Osteoblast (primary cell): Measurements from ENCODE around the gene TGDS. TPM values are rescaled to one million over a fixed set of nuclear protein-coding genes. Genes with fewer than 3 reads are reported as not detected.

Experiments used
- DNase-seq: peaks from one replicate; pipeline ENCODE4 v3.0.0; 2011; ENCODE audit warnings: low spot score, mixed read lengths; ENCODE audit not compliant: insufficient read length; ENCODE audit errors: missing footprints
- H2AFZ ChIP-seq: 2 replicates; pipeline ENCODE4 v1.6.0; 2011; ENCODE audit warnings: mild to moderate bottlenecking, low read length
- H3K27ac ChIP-seq: 2 replicates; pipeline ENCODE4 v1.5.1; 2011; ENCODE audit warnings: mild to moderate bottlenecking, low read depth, low read length, moderate library complexity
- H3K27me3 ChIP-seq: 2 replicates; pipeline ENCODE4 v1.6.0; 2012; ENCODE audit warnings: mild to moderate bottlenecking, control low read depth, inconsistent platforms, low read length, moderate library complexity; ENCODE audit not compliant: insufficient read depth
- H3K36me3 ChIP-seq: 2 replicates; pipeline ENCODE4 v1.5.1; 2011; ENCODE audit warnings: mild to moderate bottlenecking, low read length, control low read depth, moderate library complexity; ENCODE audit not compliant: insufficient read depth
- H3K4me1 ChIP-seq: 2 replicates; pipeline ENCODE4 v1.5.1; 2011; ENCODE audit warnings: mild to moderate bottlenecking, low read length, control low read depth, moderate library complexity; ENCODE audit not compliant: insufficient read depth
- H3K4me2 ChIP-seq: 2 replicates; pipeline ENCODE4 v1.6.0; 2011; ENCODE audit warnings: mild to moderate bottlenecking, low read length; ENCODE audit not compliant: insufficient read depth
- H3K4me3 ChIP-seq: fragments of 200-600 bp; sonication (generic); 3 replicates; pipeline ENCODE4 v1.5.1; 2012; ENCODE audit warnings: mild to moderate bottlenecking, low read length, inconsistent platforms; ENCODE audit not compliant: insufficient read depth
- H3K79me2 ChIP-seq: 2 replicates; pipeline ENCODE4 v1.6.0; 2012; ENCODE audit warnings: mild to moderate bottlenecking, low read length, control low read depth, inconsistent platforms; ENCODE audit not compliant: insufficient read depth
- H3K9me3 ChIP-seq: 2 replicates; pipeline ENCODE4 v1.5.1; 2011; ENCODE audit warnings: low read depth, low read length, control low read depth
- H4K20me1 ChIP-seq: 2 replicates; pipeline ENCODE4 v1.6.0; 2012; ENCODE audit warnings: mild to moderate bottlenecking, low read length, control low read depth; ENCODE audit not compliant: insufficient read depth
- total RNA-seq: library from RNA; depleted of rRNA; stranded (reverse); fragments of >200 nt; gene quantifications from 2 replicates; pipeline ENCODE4 v1.2.3, GENCODE V29; 2012
- TF ChIP-seq, protein P1 (sequence below): IDR thresholded peaks from 2 replicates; pipeline ENCODE4 v1.5.1; 2011; ENCODE audit warnings: mild to moderate bottlenecking, low read depth, low read length, moderate library complexity; ENCODE audit errors: extremely low read depth

The TGDS gene
- total RNA-seq, 1 donor: 11.9 TPM

DNA sequence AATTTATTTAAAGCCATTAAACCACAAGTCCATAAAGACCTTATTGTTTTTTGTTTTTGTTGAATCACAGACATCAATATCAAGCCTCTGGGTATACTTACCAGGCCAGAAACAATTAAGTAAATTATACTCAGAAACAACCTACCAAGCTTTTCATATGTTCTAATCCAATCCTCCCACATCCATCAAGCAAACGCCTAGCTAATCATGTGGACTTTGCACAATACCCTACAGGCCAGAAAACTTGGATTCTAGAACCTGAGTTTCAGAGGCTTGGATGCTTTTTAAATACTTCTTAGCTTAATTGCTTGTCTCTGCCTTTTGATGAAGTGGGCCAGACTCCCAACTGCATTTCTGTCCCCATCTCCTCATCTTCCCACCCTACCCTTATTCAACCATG lies 39.9 kb downstream of the TGDS start:
- no peaks in the 10 kb centered on the region for H3K4me1 ChIP-seq
- H3K27ac ChIP-seq: no peak overlapping the region
- H3K4me3 ChIP-seq: no peak overlapping the region
- H3K36me3 ChIP-seq: no peaks in the 10 kb centered on the region
- H3K9me3 ChIP-seq: no peaks in the 10 kb centered on the region
- TF ChIP-seq, protein P1, sequence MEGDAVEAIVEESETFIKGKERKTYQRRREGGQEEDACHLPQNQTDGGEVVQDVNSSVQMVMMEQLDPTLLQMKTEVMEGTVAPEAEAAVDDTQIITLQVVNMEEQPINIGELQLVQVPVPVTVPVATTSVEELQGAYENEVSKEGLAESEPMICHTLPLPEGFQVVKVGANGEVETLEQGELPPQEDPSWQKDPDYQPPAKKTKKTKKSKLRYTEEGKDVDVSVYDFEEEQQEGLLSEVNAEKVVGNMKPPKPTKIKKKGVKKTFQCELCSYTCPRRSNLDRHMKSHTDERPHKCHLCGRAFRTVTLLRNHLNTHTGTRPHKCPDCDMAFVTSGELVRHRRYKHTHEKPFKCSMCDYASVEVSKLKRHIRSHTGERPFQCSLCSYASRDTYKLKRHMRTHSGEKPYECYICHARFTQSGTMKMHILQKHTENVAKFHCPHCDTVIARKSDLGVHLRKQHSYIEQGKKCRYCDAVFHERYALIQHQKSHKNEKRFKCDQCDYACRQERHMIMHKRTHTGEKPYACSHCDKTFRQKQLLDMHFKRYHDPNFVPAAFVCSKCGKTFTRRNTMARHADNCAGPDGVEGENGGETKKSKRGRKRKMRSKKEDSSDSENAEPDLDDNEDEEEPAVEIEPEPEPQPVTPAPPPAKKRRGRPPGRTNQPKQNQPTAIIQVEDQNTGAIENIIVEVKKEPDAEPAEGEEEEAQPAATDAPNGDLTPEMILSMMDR: no peak
- no peaks in the 10 kb centered on the region for H3K27me3 ChIP-seq
- no peak overlapping the region for H3K4me2 ChIP-seq
- DNase-seq: peak; percentile 35
- no peaks in the 10 kb centered on the region for H4K20me1 ChIP-seq
- H2AFZ ChIP-seq: no peak overlapping the region
- H3K79me2 ChIP-seq: no peaks in the 10 kb centered on the region

DNA sequence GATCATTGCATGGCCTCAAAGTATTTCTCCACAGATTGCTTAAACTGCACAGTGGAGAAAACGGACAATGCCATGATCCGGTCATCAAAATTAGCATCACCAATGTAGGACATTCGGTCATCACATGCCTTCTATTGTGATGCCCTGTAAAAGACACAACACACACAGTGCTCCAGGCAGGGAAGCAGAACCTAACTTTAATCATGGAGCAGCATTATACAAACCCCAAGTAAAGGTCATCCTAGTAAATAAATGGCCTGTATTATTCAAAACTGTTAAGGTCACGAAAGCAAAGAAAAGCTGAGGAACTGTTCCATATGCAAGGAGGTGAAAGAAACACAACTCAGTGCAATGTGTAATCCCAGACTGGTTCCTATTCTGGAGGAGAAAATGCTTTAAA lies 42.2 kb downstream of the TGDS start:
- no peaks in the 10 kb centered on the region for H4K20me1 ChIP-seq
- no peak overlapping the region for H3K4me2 ChIP-seq
- no peak for DNase-seq
- TF ChIP-seq, protein P1: no peak
- H3K36me3 ChIP-seq: no peaks in the 10 kb centered on the region
- H3K4me3 ChIP-seq: no peak overlapping the region
- no peak overlapping the region for H3K27ac ChIP-seq
- H3K27me3 ChIP-seq: no peaks in the 10 kb centered on the region
- no peaks in the 10 kb centered on the region for H3K79me2 ChIP-seq
- H3K4me1 ChIP-seq: peaks cover under 1% of the 10 kb centered on the region
- no peaks in the 10 kb centered on the region for H3K9me3 ChIP-seq
- no peak overlapping the region for H2AFZ ChIP-seq

DNA sequence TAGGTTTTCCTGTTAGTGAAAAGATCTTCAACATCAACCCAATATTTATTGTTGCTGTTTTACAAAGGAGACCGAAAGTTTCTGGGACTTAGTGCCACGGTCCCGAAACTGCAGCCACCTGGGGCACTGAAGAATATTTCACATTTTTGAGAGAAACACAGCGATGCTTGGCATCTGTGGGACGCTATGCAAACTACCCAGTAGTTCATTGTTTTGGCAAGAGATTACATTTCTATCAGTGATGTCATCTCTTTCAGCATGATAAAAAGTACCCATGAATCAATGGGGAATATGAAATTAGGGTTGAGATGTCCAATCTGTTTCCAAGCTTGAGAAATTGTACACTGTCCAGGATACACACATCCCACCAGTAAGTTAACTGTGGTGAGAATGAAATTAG lies 43.9 kb downstream of the TGDS start:
- Histone ChIP-seq H3K27ac (no peak overlapping the region), H3K4me1 (peaks cover 6% of the 10 kb centered on the region), H3K79me2 (no peaks in the 10 kb centered on the region), H3K27me3 (no peaks in the 10 kb centered on the region), H2AFZ (peak overlapping the region; percentile 19), H3K9me3 (no peaks in the 10 kb centered on the region), H3K4me2 (peak overlapping the region; percentile 46), H3K36me3 (no peaks in the 10 kb centered on the region), H4K20me1 (no peaks in the 10 kb centered on the region), H3K4me3 (no peak overlapping the region)
- TF ChIP-seq, protein P1: no peak
- DNase-seq: peak; percentile 85

DNA sequence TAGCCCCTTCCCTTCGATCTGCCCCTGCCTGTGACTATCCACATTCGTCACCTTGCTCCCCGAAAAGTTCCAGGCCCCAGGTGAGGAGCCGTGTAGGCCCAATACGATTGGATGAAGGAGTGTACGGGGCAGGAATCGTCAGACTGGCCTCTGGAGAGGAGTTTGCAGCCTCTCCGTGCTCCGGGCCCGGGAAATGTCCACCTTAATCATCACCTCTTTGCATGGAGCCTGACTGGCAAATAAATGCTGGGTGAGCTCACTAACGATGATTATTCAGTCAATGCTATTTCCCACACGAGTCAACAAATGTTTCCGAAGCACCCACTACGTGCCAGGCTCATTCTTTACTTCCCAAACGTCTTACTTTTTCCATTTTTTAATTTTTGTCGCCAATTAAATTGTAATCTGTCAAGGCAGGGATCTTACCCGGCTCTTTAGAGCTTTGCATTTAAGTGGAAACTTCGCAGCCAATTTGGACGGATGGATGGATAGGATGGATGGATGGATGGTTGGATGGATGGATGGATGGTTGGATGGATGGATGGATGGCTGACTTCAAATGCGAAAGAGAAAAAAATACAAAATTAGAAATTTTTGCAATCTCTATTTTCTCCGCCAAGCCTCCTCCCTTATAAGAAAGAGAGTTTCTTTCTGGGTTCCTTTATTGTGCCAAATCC lies 45.8 kb downstream of the TGDS start:
- Histone ChIP-seq H3K9me3 (no peaks in the 10 kb centered on the region), H3K4me1 (peaks cover 6% of the 10 kb centered on the region), H3K27ac (peak overlapping the region; percentile 64), H4K20me1 (no peaks in the 10 kb centered on the region), H3K4me2 (peak overlapping the region; percentile 89), H3K27me3 (no peaks in the 10 kb centered on the region), H3K36me3 (no peaks in the 10 kb centered on the region), H2AFZ (peak overlapping the region; percentile 99), H3K79me2 (no peaks in the 10 kb centered on the region), H3K4me3 (peak overlapping the region; percentile 91)
- DNase-seq: no peak
- TF ChIP-seq, protein P1: no peak
